Gastroesophageal sphincter (tissue), 4 donors: ENCODE measurements around the gene NAE1. TPM values are rescaled to one million over a fixed set of nuclear protein-coding genes. Genes with fewer than 3 reads are reported as not detected.
"Not testable (repeated sequence)": the region's sequence is repeated elsewhere in the genome, so short reads cannot be mapped to it uniquely, and the experiment has no call there.

Experiments
- ATAC-seq: fragments of 150-250 bp; one replicate; pipeline ENCODE4 v1.9.1; 2016; ENCODE audit warnings: mild to moderate bottlenecking, moderate library complexity
- H3K27ac ChIP-seq, 4 donors: fragments of 200-600 bp; sonication (generic) in 3 of 4; 1 replicate in 3 of 4; 2 replicates in 1 of 4; pipeline ENCODE4 v1.5.1; 2016 to 2019
- H3K27me3 ChIP-seq: fragments of 200-600 bp; sonication (generic); one replicate; pipeline ENCODE4 v1.5.1; 2019
- H3K36me3 ChIP-seq, 2 donors: fragments of 200-600 bp; sonication (generic); one replicate each; pipeline ENCODE4 v1.5.1; 2019; ENCODE audit warnings: control low read depth in 1 of 2
- H3K4me1 ChIP-seq, 3 donors: fragments of 200-600 bp; sonication (generic); 1 replicate in 2 of 3; 2 replicates in 1 of 3; pipeline ENCODE4 v1.5.1; 2016 to 2019; ENCODE audit warnings: control low read depth in 2 of 3
- H3K4me3 ChIP-seq, 2 donors: fragments of 200-600 bp; sonication (generic); one replicate each; pipeline ENCODE4 v1.5.1; 2019; ENCODE audit warnings: mild to moderate bottlenecking in 1 of 2, moderate library complexity in 1 of 2
- H3K9me3 ChIP-seq, 3 donors: fragments of 200-600 bp; sonication (generic); one replicate each; pipeline ENCODE4 v1.5.1; 2017 to 2019; ENCODE audit warnings: control low read depth in 2 of 3
- EP300 ChIP-seq: sonication (generic); formaldehyde crosslinking; IDR thresholded peaks from one replicate; pipeline ENCODE4 v1.6.1; 2017; ENCODE audit warnings: antibody characterized with exemption, mild to moderate bottlenecking
- POLR2A ChIP-seq, 2 donors: fragments of 450-650 bp; IDR thresholded peaks; one replicate each; pipeline ENCODE4 v1.6.1; 2017; ENCODE audit warnings: antibody characterized with exemption in 2 of 2, mild to moderate bottlenecking in 2 of 2, moderate library complexity in 1 of 2
- POLR2AphosphoS5 ChIP-seq: sonication (generic); formaldehyde crosslinking; IDR thresholded peaks from one replicate; pipeline ENCODE4 v1.6.1; 2017; ENCODE audit warnings: antibody characterized with exemption
- WGBS, 2 donors: methylation state at CpG; one replicate each; pipeline ENCODE4 v1.1.5; 2018; ENCODE audit warnings: low coverage in 1 of 2; 5-methylcytosine and 5-hydroxymethylcytosine counted together
- total RNA-seq, 4 donors: library from RNA; depleted of rRNA; stranded (reverse); fragments of >200 nt; gene quantifications; one replicate each; pipeline ENCODE4 v1.1.0, GENCODE V29; 2016
- TF ChIP-seq, protein P1 (sequence below), 4 experiments: fragments of 200-600 bp in 2 of 4; fragments of 450-650 bp in 2 of 4; sonication (generic) in 1 of 4; IDR thresholded peaks; one replicate each; pipeline ENCODE4 v1.5.1; 2017 to 2019; ENCODE audit warnings: antibody characterized with exemption in 4 of 4, mild to moderate bottlenecking in 2 of 4, moderate library complexity in 2 of 4

The NAE1 gene
- total RNA-seq, 4 donors from 2014 or later: 37.3 to 63.2 (median 52.4) TPM

DNA sequence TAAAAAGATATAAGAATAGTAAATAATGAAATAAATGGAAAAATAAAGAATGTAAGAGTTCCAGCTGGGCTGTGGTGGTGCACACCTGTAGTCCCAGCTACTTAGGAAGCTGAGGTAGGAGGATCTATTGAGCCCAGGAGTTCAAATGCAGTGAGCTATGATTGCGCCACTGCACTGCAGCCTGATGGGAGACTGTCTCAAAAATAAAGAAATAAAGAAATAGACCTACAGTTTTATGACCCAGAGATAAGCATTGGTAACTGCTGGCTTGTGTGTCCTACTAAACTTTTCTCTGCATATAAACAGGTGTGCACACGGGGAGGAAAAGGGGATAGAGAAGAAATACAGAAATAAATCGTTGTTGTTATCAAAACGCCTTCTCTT lies 41.8 kb upstream of the NAE1 start:
- Histone ChIP-seq H3K27me3 (no peaks in the 10 kb centered on the region), H3K4me3 (peak overlapping the region in 1 of 2 donors; percentile 39), H3K36me3 (no peaks in the 10 kb centered on the region), H3K9me3 (no peaks in the 10 kb centered on the region), H3K27ac (peak overlapping the region in 2 of 4 donors; percentile 44 to 55), H3K4me1 (peaks cover 0 to 20% (median 6%) of the 10 kb centered on the region in 3 donors)
- TF ChIP-seq, protein P1, sequence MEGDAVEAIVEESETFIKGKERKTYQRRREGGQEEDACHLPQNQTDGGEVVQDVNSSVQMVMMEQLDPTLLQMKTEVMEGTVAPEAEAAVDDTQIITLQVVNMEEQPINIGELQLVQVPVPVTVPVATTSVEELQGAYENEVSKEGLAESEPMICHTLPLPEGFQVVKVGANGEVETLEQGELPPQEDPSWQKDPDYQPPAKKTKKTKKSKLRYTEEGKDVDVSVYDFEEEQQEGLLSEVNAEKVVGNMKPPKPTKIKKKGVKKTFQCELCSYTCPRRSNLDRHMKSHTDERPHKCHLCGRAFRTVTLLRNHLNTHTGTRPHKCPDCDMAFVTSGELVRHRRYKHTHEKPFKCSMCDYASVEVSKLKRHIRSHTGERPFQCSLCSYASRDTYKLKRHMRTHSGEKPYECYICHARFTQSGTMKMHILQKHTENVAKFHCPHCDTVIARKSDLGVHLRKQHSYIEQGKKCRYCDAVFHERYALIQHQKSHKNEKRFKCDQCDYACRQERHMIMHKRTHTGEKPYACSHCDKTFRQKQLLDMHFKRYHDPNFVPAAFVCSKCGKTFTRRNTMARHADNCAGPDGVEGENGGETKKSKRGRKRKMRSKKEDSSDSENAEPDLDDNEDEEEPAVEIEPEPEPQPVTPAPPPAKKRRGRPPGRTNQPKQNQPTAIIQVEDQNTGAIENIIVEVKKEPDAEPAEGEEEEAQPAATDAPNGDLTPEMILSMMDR (IDR thresholded peaks at IDR 0.05): no peak
- TF ChIP-seq POLR2A (IDR thresholded peaks at IDR 0.05): no peak
- no peak for ATAC-seq
- 56 to 62% methylated on average over 4 of the region's 4 CpGs for WGBS, 2 donors

DNA sequence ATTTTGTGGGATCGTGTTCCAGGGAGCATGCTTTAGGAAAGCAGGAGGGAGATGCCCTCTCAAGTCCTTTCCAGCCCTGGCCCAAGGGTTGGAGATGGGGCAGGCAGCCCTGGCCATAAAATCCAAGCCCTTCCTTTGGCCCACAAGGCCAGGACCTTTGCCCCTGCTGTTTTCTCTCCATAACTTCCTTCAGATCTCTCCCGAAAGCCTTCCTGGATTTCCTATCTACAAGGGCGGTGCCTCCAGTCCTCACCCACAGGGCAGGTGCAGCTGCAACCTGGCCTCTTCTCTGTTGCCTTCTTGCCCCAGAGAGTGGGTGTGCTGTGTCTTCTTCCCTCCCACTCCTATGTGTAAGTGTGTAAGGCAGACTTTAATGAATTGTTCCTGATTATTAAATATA lies 41.1 kb upstream of the NAE1 start:
- H3K36me3 ChIP-seq: no peaks in the 10 kb centered on the region
- ATAC-seq: no peak

GRCh38 chr16:66871363-66871762 lies 40.6 kb upstream of the NAE1 start:
- not testable (repeated sequence) for H3K9me3 ChIP-seq, H3K27ac ChIP-seq, ATAC-seq, H3K36me3 ChIP-seq, H3K27me3 ChIP-seq, H3K4me3 ChIP-seq
- WGBS, 2 donors: 88 to 100% methylated on average over 1 to 2 of the region's 2 CpGs
- H3K4me1 ChIP-seq: peaks cover 0 to 20% (median 6%) of the 10 kb centered on the region in 3 donors

More for the DNA sequence above, 41.1 kb upstream of the NAE1 start:
- no peaks in the 10 kb centered on the region for H3K27me3 ChIP-seq
- 100% methylated on average over 2 of the region's 3 CpGs for WGBS, 2 donors
- H3K4me1 ChIP-seq: peaks cover 0 to 20% (median 6%) of the 10 kb centered on the region in 3 donors
- H3K27ac ChIP-seq: no peak overlapping the region
- H3K9me3 ChIP-seq: no peaks in the 10 kb centered on the region
- TF ChIP-seq POLR2AphosphoS5: no peak
- TF ChIP-seq EP300: no peak
- TF ChIP-seq, protein P1 (IDR thresholded peaks at IDR 0.05): no peak
- H3K4me3 ChIP-seq: no peak overlapping the region

GRCh38 chr16:66869424-66869823 lies 38.6 kb upstream of the NAE1 start:
- Histone ChIP-seq H3K27ac (no peak overlapping the region), H3K4me1 (peaks cover 0 to 20% (median 6%) of the 10 kb centered on the region in 3 donors), H3K4me3 (no peak overlapping the region), H3K27me3 (no peaks in the 10 kb centered on the region), H3K36me3 (no peaks in the 10 kb centered on the region), H3K9me3 (no peaks in the 10 kb centered on the region)
- 100% methylated on average over 1 of the region's 1 CpG; no CpG with 5 or more reads in 1 of the 2 donors for WGBS, 2 donors
- ATAC-seq: no peak
- TF ChIP-seq EP300 (no peak), POLR2AphosphoS5 (no peak), POLR2A (IDR thresholded peaks at IDR 0.05) (no peak)
- TF ChIP-seq, protein P1 (IDR thresholded peaks at IDR 0.05): no peak

GRCh38 chr16:66863707-66864106 lies 32.9 kb upstream of the NAE1 start:
- no peak for ATAC-seq
- Histone ChIP-seq H3K27me3 (no peaks in the 10 kb centered on the region), H3K4me3 (no peak overlapping the region), H3K9me3 (no peaks in the 10 kb centered on the region), H3K36me3 (no peaks in the 10 kb centered on the region), H3K27ac (no peak overlapping the region), H3K4me1 (peaks cover 0 to 20% (median 4%) of the 10 kb centered on the region in 3 donors)
- TF ChIP-seq, protein P1 (IDR thresholded peaks at IDR 0.05): no peak
- TF ChIP-seq POLR2A (IDR thresholded peaks at IDR 0.05) (no peak), EP300 (no peak), POLR2AphosphoS5 (no peak)
